A673 (cell line): Measurements from ENCODE around the gene TRPC4. TPM values are rescaled to one million over a fixed set of nuclear protein-coding genes. Genes with fewer than 3 reads are reported as not detected.

Experiments
- BruUV-seq: library from RNA; stranded (reverse); fragments of 400-500 nt; replicated peaks from 2 replicates; lab custom pipeline; 2021; lab: Mats Ljungman, UMichigan
- CTCF ChIA-PET: fragments of 300-600 bp; sonication (Branson Sonifier 250); formaldehyde crosslinking; loops from one replicate; lab custom pipeline; 2022; ENCODE audit warnings: antibody characterized with exemption; lab: Charles Lee
- POLR2A ChIA-PET: fragments of 300-600 bp; sonication (Branson Sonifier 250); formaldehyde crosslinking; loops from one replicate; lab custom pipeline; 2022; ENCODE audit warnings: antibody characterized with exemption; ENCODE audit not compliant: low non-redundant PET; lab: Charles Lee
- DNase-seq: peaks from one replicate; pipeline ENCODE4 v3.0.0-alpha.2; 2015; ENCODE audit warnings: low spot score
- H3K27ac ChIP-seq: fragments of 200-600 bp; sonication (generic); 2 replicates; pipeline ENCODE4 v1.5.1; 2016; ENCODE audit warnings: mixed run types, low read depth, mild to moderate bottlenecking, mixed read lengths, antibody characterized with exemption, low read length; ENCODE audit not compliant: poor library complexity, severe bottlenecking
- H3K27me3 ChIP-seq: fragments of 200-600 bp; sonication (generic); replicated peaks from 2 replicates; pipeline ENCODE4 v1.6.1; 2017; ENCODE audit warnings: mixed run types, low read depth, mild to moderate bottlenecking, mixed read lengths, antibody characterized with exemption, low read length; ENCODE audit not compliant: insufficient read depth, poor library complexity
- H3K36me3 ChIP-seq: fragments of 200-600 bp; sonication (generic); 2 replicates; pipeline ENCODE4 v1.6.1; 2016; ENCODE audit warnings: mixed run types, mild to moderate bottlenecking, mixed read lengths, antibody characterized with exemption, low read length; ENCODE audit not compliant: insufficient read depth, poor library complexity, severe bottlenecking
- H3K4me1 ChIP-seq: fragments of 200-600 bp; sonication (generic); 2 replicates; pipeline ENCODE4 v1.6.1; 2017; ENCODE audit warnings: mixed run types, mild to moderate bottlenecking, mixed read lengths, antibody characterized with exemption, low read length; ENCODE audit not compliant: insufficient read depth, poor library complexity, severe bottlenecking
- H3K4me3 ChIP-seq: fragments of 200-600 bp; sonication (generic); 2 replicates; pipeline ENCODE4 v1.5.1; 2016; ENCODE audit warnings: low read depth, mixed run types, mild to moderate bottlenecking, mixed read lengths, low read length; ENCODE audit not compliant: poor library complexity, severe bottlenecking
- H3K9me3 ChIP-seq: fragments of 200-600 bp; sonication (generic); 2 replicates; pipeline ENCODE4 v1.6.1; 2016; ENCODE audit warnings: mixed run types, low read depth, mild to moderate bottlenecking, mixed read lengths, antibody characterized with exemption, low read length; ENCODE audit not compliant: poor library complexity, severe bottlenecking
- CTCF ChIP-seq: fragments of 300-800, 200-600 bp; sonication (generic); conservative IDR thresholded peaks from 2 replicates; pipeline ENCODE4 v1.5.1; 2017; ENCODE audit warnings: low read depth, mild to moderate bottlenecking, antibody characterized with exemption, low read length, moderate library complexity, mixed read lengths
- EZH2 ChIP-seq: fragments of 200-600 bp; sonication (generic); IDR thresholded peaks from 2 replicates; pipeline ENCODE4 v1.6.1; 2017; ENCODE audit warnings: borderline replicate concordance, low read depth, mild to moderate bottlenecking, mixed read lengths, antibody characterized with exemption, low read length; ENCODE audit not compliant: poor library complexity, severe bottlenecking
- intact Hi-C: fragments of 100-400 bp; cut with micrococcal nuclease; formaldehyde crosslinking; loops from one replicate; pipeline ENCODE4 v1.10.0; 2022; ENCODE audit not compliant: unreplicated experiment
- total RNA-seq: library from RNA; stranded (reverse); gene quantifications from 2 replicates; pipeline ENCODE4 v1.2.3, GENCODE V29; 2021

The TRPC4 gene
- total RNA-seq, 1 experiment from 2014 or later = 27.0 TPM

GRCh38 chr13:37835392-37835791, 34.2 kb downstream of the TRPC4 start:
- H3K36me3 ChIP-seq = no peaks in the 10 kb centered on the region
- BruUV-seq = no TSS peak
- DNase-seq = no peak
- intact Hi-C loops = no loop called here
- POLR2A ChIA-PET = no interaction called here
- CTCF ChIA-PET = no interaction called here
- no peaks in the 10 kb centered on the region for H3K4me1 ChIP-seq
- no peaks in the 10 kb centered on the region for H3K9me3 ChIP-seq
- H3K4me3 ChIP-seq = no peak overlapping the region
- no peak for TF ChIP-seq CTCF
- no peak for TF ChIP-seq EZH2
- H3K27me3 ChIP-seq = no peaks in the 10 kb centered on the region
- no peak overlapping the region for H3K27ac ChIP-seq

GRCh38 chr13:37833411-37833810, 36.2 kb downstream of the TRPC4 start:
- POLR2A ChIA-PET = no interaction called here
- BruUV-seq = no TSS peak
- Histone ChIP-seq H3K9me3 (no peaks in the 10 kb centered on the region), H3K27me3 (no peaks in the 10 kb centered on the region), H3K4me3 (no peak overlapping the region), H3K4me1 (no peaks in the 10 kb centered on the region), H3K27ac (no peak overlapping the region), H3K36me3 (no peaks in the 10 kb centered on the region)
- CTCF ChIA-PET = no interaction called here
- intact Hi-C loops = no loop called here
- no peak for DNase-seq
- no peak for TF ChIP-seq CTCF
- TF ChIP-seq EZH2 = no peak

GRCh38 chr13:37816276-37816675, 53.3 kb downstream of the TRPC4 start:
- H3K27me3 ChIP-seq = no peaks in the 10 kb centered on the region
- ChIA-PET POLR2A (no interaction called here), CTCF (no interaction called here)
- no peaks in the 10 kb centered on the region for H3K4me1 ChIP-seq
- no peak for DNase-seq
- no peak overlapping the region for H3K4me3 ChIP-seq
- TF ChIP-seq CTCF (no peak), EZH2 (no peak)
- no peaks in the 10 kb centered on the region for H3K36me3 ChIP-seq
- H3K9me3 ChIP-seq = peaks cover 41% of the 10 kb centered on the region
- H3K27ac ChIP-seq = no peak overlapping the region
- intact Hi-C loops = no loop called here
- no TSS peak for BruUV-seq
